Esophagus muscularis mucosa (tissue), 3 donors: Measurements from ENCODE around the gene PHOX2A.

ENCODE experiments used
- POLR2A ChIP-seq: fragments of 450-650 bp; IDR thresholded peaks from one replicate; pipeline ENCODE4 v1.6.1; 2017; ENCODE audit warnings: antibody characterized with exemption, moderate library complexity, mild to moderate bottlenecking, low read depth
- POLR2AphosphoS5 ChIP-seq, 2 donors: sonication (generic); formaldehyde crosslinking; IDR thresholded peaks; one replicate each; pipeline ENCODE4 v1.6.1; 2017; ENCODE audit warnings: antibody characterized with exemption in 2 of 2
- TF ChIP-seq, protein P1 (sequence below), 3 experiments: fragments of 200-600 bp in 2 of 3; fragments of 450-650 bp in 1 of 3; sonication (generic) in 2 of 3; IDR thresholded peaks; one replicate each; pipeline ENCODE4 v1.5.1; 2017 to 2019; ENCODE audit warnings: antibody characterized with exemption in 3 of 3, mild to moderate bottlenecking in 2 of 3, moderate library complexity in 1 of 3

DNA sequence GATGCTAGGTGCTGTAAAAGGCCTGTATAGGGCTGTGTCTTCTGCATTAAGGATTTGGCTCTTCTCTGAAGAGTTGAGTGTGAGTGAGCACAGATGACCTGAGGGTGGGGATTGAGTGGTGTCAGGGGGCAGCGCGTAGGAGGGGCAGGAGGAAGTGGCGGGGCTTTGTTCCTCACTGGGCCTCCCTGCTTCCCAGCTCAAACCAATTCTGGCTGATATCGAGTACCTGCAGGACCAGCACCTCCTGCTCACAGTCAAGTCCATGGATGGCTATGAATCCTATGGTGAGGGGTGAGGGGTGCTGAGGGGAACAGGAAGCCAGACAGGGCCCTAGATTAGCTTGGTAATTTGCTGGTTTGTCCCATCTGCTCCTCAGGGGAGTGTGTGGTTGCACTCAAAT is 9.1 kb downstream of the PHOX2A start:
- TF ChIP-seq POLR2AphosphoS5 (IDR thresholded peaks at IDR 0.05) (no peak), POLR2A (no peak)
- TF ChIP-seq, protein P1, sequence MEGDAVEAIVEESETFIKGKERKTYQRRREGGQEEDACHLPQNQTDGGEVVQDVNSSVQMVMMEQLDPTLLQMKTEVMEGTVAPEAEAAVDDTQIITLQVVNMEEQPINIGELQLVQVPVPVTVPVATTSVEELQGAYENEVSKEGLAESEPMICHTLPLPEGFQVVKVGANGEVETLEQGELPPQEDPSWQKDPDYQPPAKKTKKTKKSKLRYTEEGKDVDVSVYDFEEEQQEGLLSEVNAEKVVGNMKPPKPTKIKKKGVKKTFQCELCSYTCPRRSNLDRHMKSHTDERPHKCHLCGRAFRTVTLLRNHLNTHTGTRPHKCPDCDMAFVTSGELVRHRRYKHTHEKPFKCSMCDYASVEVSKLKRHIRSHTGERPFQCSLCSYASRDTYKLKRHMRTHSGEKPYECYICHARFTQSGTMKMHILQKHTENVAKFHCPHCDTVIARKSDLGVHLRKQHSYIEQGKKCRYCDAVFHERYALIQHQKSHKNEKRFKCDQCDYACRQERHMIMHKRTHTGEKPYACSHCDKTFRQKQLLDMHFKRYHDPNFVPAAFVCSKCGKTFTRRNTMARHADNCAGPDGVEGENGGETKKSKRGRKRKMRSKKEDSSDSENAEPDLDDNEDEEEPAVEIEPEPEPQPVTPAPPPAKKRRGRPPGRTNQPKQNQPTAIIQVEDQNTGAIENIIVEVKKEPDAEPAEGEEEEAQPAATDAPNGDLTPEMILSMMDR (IDR thresholded peaks at IDR 0.05), result no peak
